ENCODE data around the gene VWA8. TPM values are rescaled to one million over a fixed set of nuclear protein-coding genes. Genes with fewer than 3 reads are reported as not detected.
A peak's percentile ranks its signal among the peaks of the same experiment; 100 is the strongest.

VWA8 gene
- total and polyA plus RNA-seq, 4 donors, result 7.1 to 50.3 (median 12.4) TPM

- WGBS, result 55% methylated on average over 5 of the region's 5 CpGs
- H3K27ac ChIP-seq (ENCODE audit: low read depth in 1 of 2, low read length in 2 of 2), result peak overlapping the region; percentile 84 to 85
- no peaks in the 10 kb centered on the region for H3K9me3 ChIP-seq (ENCODE audit: control insufficient read depth in 4 of 4, low read length in 3 of 4)
These were observed 239.9 kb downstream of the VWA8 start for GRCh38 chr13:41720839-41721561.

More at GRCh38 chr13:41720839-41721561, 239.9 kb downstream of the VWA8 start:
- Histone ChIP-seq H3K36me3 (ENCODE audit: control insufficient read depth in 4 of 4, insufficient read depth in 3 of 4, low read depth in 1 of 4, low read length in 3 of 4) (peaks cover 1 to 14% (median 8%) of the 10 kb centered on the region in 4 donors), H3K4me1 (ENCODE audit: control insufficient read depth in 4 of 4, insufficient read depth in 4 of 4, low read length in 3 of 4) (peaks cover 0 to 7% (median 4%) of the 10 kb centered on the region in 4 donors), H3K4me3 (ENCODE audit: low read depth in 1 of 3, low read length in 3 of 3) (no peak overlapping the region), H3K27me3 (ENCODE audit: control insufficient read depth in 4 of 4, insufficient read depth in 4 of 4, low read length in 3 of 4) (no peaks in the 10 kb centered on the region), H3K9ac (ENCODE audit: low read depth in 1 of 2, low read length in 2 of 2) (peak overlapping the region in 1 of 2 donors; percentile 54)
- no peak for TF ChIP-seq NR2F2 (IDR thresholded peaks at IDR 0.05)
- peak; percentile 58 for TF ChIP-seq SP1 (IDR thresholded peaks at IDR 0.05)
- TF ChIP-seq RXRA (IDR thresholded peaks at IDR 0.05), result peak; percentile 31 to 61
- peak; percentile 13 for TF ChIP-seq FOXA2 (IDR thresholded peaks at IDR 0.05)
- peak; percentile 81 to 85 for TF ChIP-seq JUND (IDR thresholded peaks at IDR 0.05)
- no peak for TF ChIP-seq HNF4G (IDR thresholded peaks at IDR 0.05)
- TF ChIP-seq ZBTB33 (IDR thresholded peaks at IDR 0.05), result peak; percentile 23
- TF ChIP-seq GABPA (IDR thresholded peaks at IDR 0.05 in 1 of 2, conservative IDR thresholded peaks at IDR 0.05 in 1 of 2), result peak in 1 of 2 donors; percentile 51
- TF ChIP-seq FOXA1 (IDR thresholded peaks at IDR 0.05), result no peak
- TF ChIP-seq RAD21 (IDR thresholded peaks at IDR 0.05), result peak; percentile 24 to 28
- TF ChIP-seq TAF1 (conservative IDR thresholded peaks at IDR 0.05), result no peak
- TF ChIP-seq, protein P1, sequence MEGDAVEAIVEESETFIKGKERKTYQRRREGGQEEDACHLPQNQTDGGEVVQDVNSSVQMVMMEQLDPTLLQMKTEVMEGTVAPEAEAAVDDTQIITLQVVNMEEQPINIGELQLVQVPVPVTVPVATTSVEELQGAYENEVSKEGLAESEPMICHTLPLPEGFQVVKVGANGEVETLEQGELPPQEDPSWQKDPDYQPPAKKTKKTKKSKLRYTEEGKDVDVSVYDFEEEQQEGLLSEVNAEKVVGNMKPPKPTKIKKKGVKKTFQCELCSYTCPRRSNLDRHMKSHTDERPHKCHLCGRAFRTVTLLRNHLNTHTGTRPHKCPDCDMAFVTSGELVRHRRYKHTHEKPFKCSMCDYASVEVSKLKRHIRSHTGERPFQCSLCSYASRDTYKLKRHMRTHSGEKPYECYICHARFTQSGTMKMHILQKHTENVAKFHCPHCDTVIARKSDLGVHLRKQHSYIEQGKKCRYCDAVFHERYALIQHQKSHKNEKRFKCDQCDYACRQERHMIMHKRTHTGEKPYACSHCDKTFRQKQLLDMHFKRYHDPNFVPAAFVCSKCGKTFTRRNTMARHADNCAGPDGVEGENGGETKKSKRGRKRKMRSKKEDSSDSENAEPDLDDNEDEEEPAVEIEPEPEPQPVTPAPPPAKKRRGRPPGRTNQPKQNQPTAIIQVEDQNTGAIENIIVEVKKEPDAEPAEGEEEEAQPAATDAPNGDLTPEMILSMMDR (IDR thresholded peaks at IDR 0.05; ENCODE audit: low read depth, low read length, missing input control), result no peak
- peak; percentile 64 to 70 for TF ChIP-seq HNF4A (conservative IDR thresholded peaks at IDR 0.05)
- TF ChIP-seq EGR1 (IDR thresholded peaks at IDR 0.05; ENCODE audit: low read depth in 2 of 2), result peak in 1 of 2 donors; percentile 47
- TF ChIP-seq, protein P2, sequence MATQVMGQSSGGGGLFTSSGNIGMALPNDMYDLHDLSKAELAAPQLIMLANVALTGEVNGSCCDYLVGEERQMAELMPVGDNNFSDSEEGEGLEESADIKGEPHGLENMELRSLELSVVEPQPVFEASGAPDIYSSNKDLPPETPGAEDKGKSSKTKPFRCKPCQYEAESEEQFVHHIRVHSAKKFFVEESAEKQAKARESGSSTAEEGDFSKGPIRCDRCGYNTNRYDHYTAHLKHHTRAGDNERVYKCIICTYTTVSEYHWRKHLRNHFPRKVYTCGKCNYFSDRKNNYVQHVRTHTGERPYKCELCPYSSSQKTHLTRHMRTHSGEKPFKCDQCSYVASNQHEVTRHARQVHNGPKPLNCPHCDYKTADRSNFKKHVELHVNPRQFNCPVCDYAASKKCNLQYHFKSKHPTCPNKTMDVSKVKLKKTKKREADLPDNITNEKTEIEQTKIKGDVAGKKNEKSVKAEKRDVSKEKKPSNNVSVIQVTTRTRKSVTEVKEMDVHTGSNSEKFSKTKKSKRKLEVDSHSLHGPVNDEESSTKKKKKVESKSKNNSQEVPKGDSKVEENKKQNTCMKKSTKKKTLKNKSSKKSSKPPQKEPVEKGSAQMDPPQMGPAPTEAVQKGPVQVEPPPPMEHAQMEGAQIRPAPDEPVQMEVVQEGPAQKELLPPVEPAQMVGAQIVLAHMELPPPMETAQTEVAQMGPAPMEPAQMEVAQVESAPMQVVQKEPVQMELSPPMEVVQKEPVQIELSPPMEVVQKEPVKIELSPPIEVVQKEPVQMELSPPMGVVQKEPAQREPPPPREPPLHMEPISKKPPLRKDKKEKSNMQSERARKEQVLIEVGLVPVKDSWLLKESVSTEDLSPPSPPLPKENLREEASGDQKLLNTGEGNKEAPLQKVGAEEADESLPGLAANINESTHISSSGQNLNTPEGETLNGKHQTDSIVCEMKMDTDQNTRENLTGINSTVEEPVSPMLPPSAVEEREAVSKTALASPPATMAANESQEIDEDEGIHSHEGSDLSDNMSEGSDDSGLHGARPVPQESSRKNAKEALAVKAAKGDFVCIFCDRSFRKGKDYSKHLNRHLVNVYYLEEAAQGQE (IDR thresholded peaks at IDR 0.05), result no peak
- no peak for TF ChIP-seq YY1 (IDR thresholded peaks at IDR 0.05)
- TF ChIP-seq MAX (IDR thresholded peaks at IDR 0.05), result peak; percentile 55
- TF ChIP-seq, protein P3, sequence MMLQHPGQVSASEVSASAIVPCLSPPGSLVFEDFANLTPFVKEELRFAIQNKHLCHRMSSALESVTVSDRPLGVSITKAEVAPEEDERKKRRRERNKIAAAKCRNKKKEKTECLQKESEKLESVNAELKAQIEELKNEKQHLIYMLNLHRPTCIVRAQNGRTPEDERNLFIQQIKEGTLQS (IDR thresholded peaks at IDR 0.05), result peak; percentile 28
- no peak for DNase-seq (ENCODE audit: low spot score)
